Ovary (tissue), 9 donors: ENCODE results near the gene DHDH. TPM values are rescaled to one million over a fixed set of nuclear protein-coding genes. Genes with fewer than 3 reads are reported as not detected.

Experiments
- DNase-seq, 5 donors: peaks; one replicate each; pipeline ENCODE4 v3.0.0-alpha.2; 2019 to 2020
- H3K27ac ChIP-seq, 2 donors: fragments of 200-600 bp; one replicate each; pipeline versions ENCODE4 v1.5.1 to v1.8.0; 2019 to 2022
- H3K27me3 ChIP-seq: fragments of 200-600 bp; one replicate; pipeline ENCODE4 v1.8.0; 2022
- H3K36me3 ChIP-seq: fragments of 200-600 bp; sonication (generic); one replicate; pipeline ENCODE4 v1.5.1; 2019
- H3K4me1 ChIP-seq: one replicate; pipeline ENCODE4 v1.8.1; 2013; ENCODE audit warnings: mild to moderate bottlenecking, moderate library complexity; ENCODE audit not compliant: insufficient read depth
- H3K4me3 ChIP-seq: fragments of 200-600 bp; sonication (generic); one replicate; pipeline ENCODE4 v1.5.1; 2017
- H3K9me3 ChIP-seq, 2 donors: fragments of 200-600 bp in 1 of 2; sonication (generic) in 1 of 2; one replicate each; pipeline versions ENCODE4 v1.5.1 to v1.8.1; 2013 to 2019; ENCODE audit warnings: mild to moderate bottlenecking in 1 of 2, moderate library complexity in 1 of 2
- CTCF ChIP-seq, 3 donors: fragments of 450-650 bp in 2 of 3; fragments of 200-600 bp in 1 of 3; IDR thresholded peaks; one replicate each; pipeline versions ENCODE4 v1.5.1 to v1.8.0; 2016 to 2022; ENCODE audit warnings: antibody characterized with exemption in 3 of 3, mild to moderate bottlenecking in 1 of 3
- EP300 ChIP-seq: sonication (generic); formaldehyde crosslinking; IDR thresholded peaks from one replicate; pipeline ENCODE4 v1.6.1; 2017; ENCODE audit warnings: antibody characterized with exemption
- POLR2A ChIP-seq: fragments of 450-650 bp; IDR thresholded peaks from one replicate; pipeline ENCODE4 v1.6.1; 2017; ENCODE audit warnings: antibody characterized with exemption, mild to moderate bottlenecking, moderate library complexity
- WGBS, 3 donors: extraction: QIAGEN DNeasy Blood & Tissue Kit in 1 of 3; methylation state at CpG; one replicate each; pipeline versions ENCODE4 v1.1.5 to v1.1.7; 2013 to 2017; 5-methylcytosine and 5-hydroxymethylcytosine counted together
- intact Hi-C, 4 donors: fragments of 100-400 bp; cut with DNase I; formaldehyde crosslinking; loops; one replicate each; pipeline versions ENCODE4 v1.11.0 to v1.15.1; 2022 to 2023
- polyA plus RNA-seq, 2 donors: library from polyadenylated mRNA; stranded (reverse); fragments of 200-250 nt in 1 of 2; fragments of 350-450 nt in 1 of 2; fragmentation: Illumina TruSeq in 1 of 2; extraction: RNeasy Lipid Tissue Mini Kit (QIAGEN cat#74804) in 1 of 2; gene quantifications; one replicate each; pipeline ENCODE4 v1.2.3, GENCODE V29; 2013 to 2014
- total RNA-seq, 7 donors: library from RNA; depleted of rRNA in 2 of 7; stranded (reverse); fragments of >200 nt in 2 of 7; fragmentation: NEBNext Ultra II Directional in 3 of 7; extraction: Animal tissue kit (Norgen Biotek cat#: 25700) in 3 of 7; gene quantifications; one replicate each; pipeline versions ENCODE4 v1.1.0 to v1.2.4, GENCODE V29; 2016 to 2023
- donor health status: DM: no; HTN: no; CAD: no; lungs with moderate emphysema.
- donor health status: DM: no; HTN: no; CAD: no.
- donor health status: Bipolar disorder and iron deficiency.
- donor health status: DM: yes; HTN: yes; CAD: no.
- donor health status: DM: no; HTN: no; CAD: no.
- donor health status: DM: yes; HTN: yes; CAD: no.

The DHDH gene
- total and polyA plus RNA-seq, 9 donors = 0.28 to 0.78 (median 0.67) TPM; not detected in 4

GRCh38 chr19:48938256-48938655 is 4.8 kb downstream of the DHDH start:
- Histone ChIP-seq H3K27ac (no peak overlapping the region), H3K4me1 (no peaks in the 10 kb centered on the region), H3K4me3 (no peak overlapping the region), H3K9me3 (peaks cover 0 to 3% of the 10 kb centered on the region in 2 donors), H3K27me3 (no peaks in the 10 kb centered on the region), H3K36me3 (no peaks in the 10 kb centered on the region)
- 85 to 94% (median 87%) methylated on average over 7 of the region's 7 CpGs for WGBS, 3 donors
- intact Hi-C loops = no loop called here
- no peak for DNase-seq
- no peak for TF ChIP-seq CTCF (IDR thresholded peaks at IDR 0.05)
- no peak for TF ChIP-seq POLR2A
- no peak for TF ChIP-seq EP300

GRCh38 chr19:48940902-48941301 is 7.4 kb downstream of the DHDH start:
- DNase-seq = no peak
- intact Hi-C loops = no loop called here
- H3K27me3 ChIP-seq = no peaks in the 10 kb centered on the region
- H3K4me1 ChIP-seq = no peaks in the 10 kb centered on the region
- H3K36me3 ChIP-seq = no peaks in the 10 kb centered on the region
- H3K9me3 ChIP-seq = peaks cover 0 to 3% of the 10 kb centered on the region in 2 donors
- no peak overlapping the region for H3K27ac ChIP-seq
- WGBS, 3 donors = 88 to 97% (median 94%) methylated on average over 5 of the region's 5 CpGs
- TF ChIP-seq POLR2A (no peak), CTCF (IDR thresholded peaks at IDR 0.05) (no peak), EP300 (no peak)
- no peak overlapping the region for H3K4me3 ChIP-seq

GRCh38 chr19:48943081-48943480 is 9.6 kb downstream of the DHDH start:
- intact Hi-C loops = no loop called here
- 79 to 86% (median 81%) methylated on average over 6 of the region's 6 CpGs for WGBS, 3 donors

GRCh38 chr19:48945415-48945814 is 11.9 kb downstream of the DHDH start:
- Histone ChIP-seq H3K4me1 (no peaks in the 10 kb centered on the region), H3K36me3 (no peaks in the 10 kb centered on the region), H3K4me3 (no peak overlapping the region), H3K27me3 (no peaks in the 10 kb centered on the region), H3K27ac (no peak overlapping the region), H3K9me3 (peaks cover 0 to 3% of the 10 kb centered on the region in 2 donors)
- TF ChIP-seq POLR2A = no peak
- no peak for TF ChIP-seq CTCF (IDR thresholded peaks at IDR 0.05)
- no peak for TF ChIP-seq EP300
- no peak for DNase-seq
- WGBS, 3 donors = 74 to 81% (median 81%) methylated on average over 5 of the region's 5 CpGs
- intact Hi-C loops = no loop called here

More at GRCh38 chr19:48943081-48943480, 9.6 kb downstream of the DHDH start:
- DNase-seq = no peak
- no peaks in the 10 kb centered on the region for H3K27me3 ChIP-seq
- TF ChIP-seq EP300 (no peak), CTCF (IDR thresholded peaks at IDR 0.05) (no peak), POLR2A (no peak)
- no peaks in the 10 kb centered on the region for H3K36me3 ChIP-seq
- H3K27ac ChIP-seq = no peak overlapping the region
- H3K4me3 ChIP-seq = no peak overlapping the region
- no peaks in the 10 kb centered on the region for H3K4me1 ChIP-seq
- H3K9me3 ChIP-seq = peaks cover 0 to 3% of the 10 kb centered on the region in 2 donors
